Measurements from ENCODE around the gene NSFL1C. TPM values are rescaled to one million over a fixed set of nuclear protein-coding genes. Genes with fewer than 3 reads are reported as not detected.

Gene NSFL1C
- total and polyA plus RNA-seq, 2 experiments from 2014 or later: 46.2 to 102 TPM

DNA sequence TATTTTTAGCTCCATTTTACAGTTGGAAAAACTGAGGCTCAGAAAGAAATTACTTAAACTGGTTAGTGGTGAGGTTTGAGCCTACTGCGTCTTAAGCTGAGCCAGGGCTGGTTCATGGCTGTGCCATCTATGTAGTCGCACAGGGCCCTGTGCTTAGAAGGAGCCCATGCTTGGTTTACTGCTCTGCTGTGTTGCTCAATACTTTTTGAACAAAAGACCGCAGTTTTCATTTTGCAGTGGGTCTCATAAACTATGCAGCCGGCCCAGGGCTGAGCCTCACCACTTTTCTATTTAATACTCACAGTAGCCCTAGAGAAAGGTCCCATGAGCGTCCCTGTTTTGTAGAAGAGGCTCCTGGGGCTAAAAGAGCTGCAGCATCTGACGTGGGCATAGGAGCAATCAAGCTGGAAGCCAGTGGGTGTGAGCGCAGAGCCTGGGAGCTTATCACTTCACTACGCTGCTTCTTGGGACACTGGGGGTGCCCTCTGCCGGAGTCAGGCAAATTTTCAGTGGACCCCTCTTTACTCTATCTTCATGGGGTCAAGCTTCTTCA lies 24.1 kb upstream of the NSFL1C start:
- H3K27ac ChIP-seq: no peak overlapping the region
- H3K4me1 ChIP-seq (ENCODE audit: low read depth): no peaks in the 10 kb centered on the region
- no peak for DNase-seq (ENCODE audit: low read depth in 1 of 2, low spot score in 1 of 2)
- TF ChIP-seq, protein P1, sequence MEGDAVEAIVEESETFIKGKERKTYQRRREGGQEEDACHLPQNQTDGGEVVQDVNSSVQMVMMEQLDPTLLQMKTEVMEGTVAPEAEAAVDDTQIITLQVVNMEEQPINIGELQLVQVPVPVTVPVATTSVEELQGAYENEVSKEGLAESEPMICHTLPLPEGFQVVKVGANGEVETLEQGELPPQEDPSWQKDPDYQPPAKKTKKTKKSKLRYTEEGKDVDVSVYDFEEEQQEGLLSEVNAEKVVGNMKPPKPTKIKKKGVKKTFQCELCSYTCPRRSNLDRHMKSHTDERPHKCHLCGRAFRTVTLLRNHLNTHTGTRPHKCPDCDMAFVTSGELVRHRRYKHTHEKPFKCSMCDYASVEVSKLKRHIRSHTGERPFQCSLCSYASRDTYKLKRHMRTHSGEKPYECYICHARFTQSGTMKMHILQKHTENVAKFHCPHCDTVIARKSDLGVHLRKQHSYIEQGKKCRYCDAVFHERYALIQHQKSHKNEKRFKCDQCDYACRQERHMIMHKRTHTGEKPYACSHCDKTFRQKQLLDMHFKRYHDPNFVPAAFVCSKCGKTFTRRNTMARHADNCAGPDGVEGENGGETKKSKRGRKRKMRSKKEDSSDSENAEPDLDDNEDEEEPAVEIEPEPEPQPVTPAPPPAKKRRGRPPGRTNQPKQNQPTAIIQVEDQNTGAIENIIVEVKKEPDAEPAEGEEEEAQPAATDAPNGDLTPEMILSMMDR (IDR thresholded peaks at IDR 0.05; ENCODE audit: low read depth, low read length): no peak
- H3K4me3 ChIP-seq: no peak overlapping the region
- no peaks in the 10 kb centered on the region for H3K36me3 ChIP-seq
- peaks cover 15% of the 10 kb centered on the region for H3K27me3 ChIP-seq
- no peaks in the 10 kb centered on the region for H3K9me3 ChIP-seq (ENCODE audit: low read depth)

DNA sequence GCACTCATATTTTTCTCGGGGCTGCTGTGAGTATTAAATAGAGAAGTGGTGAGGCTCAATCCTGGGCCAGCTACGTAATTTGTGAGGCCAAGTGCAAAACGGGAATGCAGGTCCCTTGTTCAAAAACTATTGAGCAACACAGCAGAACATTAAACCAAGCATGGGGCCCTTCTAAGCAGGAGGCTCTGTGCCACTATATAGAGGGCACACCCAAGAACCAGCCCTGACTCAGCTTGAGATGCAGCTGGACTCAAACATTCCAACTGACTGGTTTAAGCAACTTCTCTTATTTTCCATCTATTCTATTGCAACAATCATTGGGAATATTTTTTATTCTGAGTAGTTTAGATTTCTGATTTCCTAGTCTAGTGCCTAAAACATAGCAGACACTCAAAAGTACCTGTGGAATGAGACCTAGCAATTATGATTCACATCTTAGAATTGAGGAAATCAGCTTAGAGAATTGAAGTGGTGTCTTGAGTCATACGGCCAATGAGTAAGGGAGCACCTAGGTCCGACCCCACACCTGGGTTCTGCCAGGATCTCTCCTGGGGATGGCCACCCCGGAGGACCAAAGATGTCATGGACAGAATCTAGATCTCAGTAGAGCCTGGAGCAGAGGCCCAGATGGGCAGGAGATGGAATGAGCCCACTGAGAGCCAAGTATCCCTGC lies 23.3 kb upstream of the NSFL1C start:
- Histone ChIP-seq H3K9me3 (ENCODE audit: low read depth) (no peaks in the 10 kb centered on the region), H3K4me3 (no peak overlapping the region), H3K27me3 (peaks cover 15% of the 10 kb centered on the region), H3K27ac (no peak overlapping the region), H3K4me1 (ENCODE audit: low read depth) (no peaks in the 10 kb centered on the region), H3K36me3 (no peaks in the 10 kb centered on the region)
- no peak for DNase-seq (ENCODE audit: low read depth in 1 of 2, low spot score in 1 of 2)
- TF ChIP-seq, protein P1 (IDR thresholded peaks at IDR 0.05; ENCODE audit: low read depth, low read length): no peak

DNA sequence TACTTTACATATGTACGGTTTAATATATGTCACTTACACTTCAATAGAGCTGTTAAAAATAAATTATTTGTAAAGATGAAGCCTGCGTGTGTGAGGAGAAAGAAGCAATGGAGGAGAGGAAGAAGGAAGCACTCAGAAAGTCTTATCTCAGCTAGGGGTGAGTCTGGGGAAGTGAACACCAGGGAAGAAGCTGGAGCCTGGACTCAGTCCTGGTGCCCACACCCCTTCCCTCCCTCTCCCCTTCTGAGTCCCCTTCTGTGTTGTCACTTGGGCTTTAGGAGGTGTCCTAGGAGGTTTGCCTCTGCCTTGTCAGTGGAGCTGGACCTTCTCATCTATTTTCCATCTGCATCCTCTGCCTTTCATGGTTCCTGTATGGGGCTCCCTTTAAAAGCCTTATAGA lies 22.7 kb upstream of the NSFL1C start:
- no peak for DNase-seq (ENCODE audit: low read depth in 1 of 2, low spot score in 1 of 2)
- H3K4me1 ChIP-seq (ENCODE audit: low read depth): no peaks in the 10 kb centered on the region
- no peak overlapping the region for H3K27ac ChIP-seq
- H3K9me3 ChIP-seq (ENCODE audit: low read depth): no peaks in the 10 kb centered on the region
- TF ChIP-seq, protein P1 (IDR thresholded peaks at IDR 0.05; ENCODE audit: low read depth, low read length): no peak
- peaks cover 15% of the 10 kb centered on the region for H3K27me3 ChIP-seq
- H3K36me3 ChIP-seq: no peaks in the 10 kb centered on the region
- no peak overlapping the region for H3K4me3 ChIP-seq

DNA sequence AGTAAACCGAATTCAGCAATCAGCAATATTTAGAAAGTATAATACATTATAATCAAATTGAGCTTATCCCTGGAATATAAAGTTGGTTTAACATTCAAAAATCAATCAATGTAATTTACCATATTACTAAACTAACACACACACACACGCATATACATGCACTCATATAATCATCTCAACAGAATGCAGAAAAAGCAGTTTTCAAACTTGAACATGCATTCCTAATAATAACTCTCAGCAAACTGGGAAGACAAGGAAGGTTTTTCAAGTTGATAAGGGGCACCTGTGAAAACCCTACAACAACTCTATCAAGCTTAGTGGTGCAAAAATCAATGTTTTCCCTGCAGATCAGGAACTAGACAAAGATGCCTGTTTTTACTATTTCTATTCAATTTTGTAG lies 19.9 kb upstream of the NSFL1C start:
- Histone ChIP-seq H3K27me3 (peaks cover 11% of the 10 kb centered on the region), H3K4me3 (no peak overlapping the region), H3K27ac (no peak overlapping the region), H3K9me3 (ENCODE audit: low read depth) (no peaks in the 10 kb centered on the region), H3K4me1 (ENCODE audit: low read depth) (no peaks in the 10 kb centered on the region), H3K36me3 (no peaks in the 10 kb centered on the region)
- TF ChIP-seq, protein P1 (IDR thresholded peaks at IDR 0.05; ENCODE audit: low read depth, low read length): no peak
- DNase-seq (ENCODE audit: low read depth in 1 of 2, low spot score in 1 of 2): no peak

DNA sequence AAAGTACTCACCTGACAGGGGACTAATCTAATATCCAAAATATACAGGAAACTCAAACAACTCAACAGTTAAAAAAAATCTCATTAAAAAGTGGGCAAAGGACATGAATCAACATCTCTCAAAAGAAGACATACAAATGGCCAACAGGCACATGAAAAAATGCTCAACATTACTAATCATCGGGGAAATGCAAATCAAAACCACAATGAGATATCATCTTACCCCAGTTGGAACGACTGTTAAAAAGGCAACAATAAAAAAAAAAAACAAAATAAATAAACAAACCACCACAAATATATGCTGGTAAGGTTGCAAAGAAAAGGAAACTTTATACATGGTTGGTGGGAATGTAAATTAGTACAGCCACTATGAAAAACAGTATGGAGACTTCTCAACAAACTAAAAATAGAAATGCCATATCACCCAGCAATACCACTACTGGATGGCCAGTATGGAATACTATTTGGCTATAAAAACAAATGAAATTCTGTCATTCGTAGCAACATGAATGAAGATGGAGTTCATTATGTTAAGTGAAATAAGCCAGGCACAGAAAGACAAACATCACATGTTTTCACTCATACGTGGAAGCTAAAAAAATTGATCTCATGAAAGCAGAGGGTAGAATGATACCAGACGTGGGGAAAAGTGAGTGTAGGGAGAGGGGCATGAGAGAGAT lies 17.9 kb upstream of the NSFL1C start:
- Histone ChIP-seq H3K36me3 (no peaks in the 10 kb centered on the region), H3K27ac (no peak overlapping the region), H3K9me3 (ENCODE audit: low read depth) (no peaks in the 10 kb centered on the region), H3K4me1 (ENCODE audit: low read depth) (no peaks in the 10 kb centered on the region), H3K27me3 (peaks cover 13% of the 10 kb centered on the region), H3K4me3 (no peak overlapping the region)
- TF ChIP-seq, protein P1 (IDR thresholded peaks at IDR 0.05; ENCODE audit: low read depth, low read length): no peak
- no peak for DNase-seq (ENCODE audit: low read depth in 1 of 2, low spot score in 1 of 2)

Measured in cardiac muscle cell (in vitro differentiated cells and primary cell).